Left ventricle myocardium inferior (tissue), 1 donor: ENCODE results near the gene C10orf90. TPM values are rescaled to one million over a fixed set of nuclear protein-coding genes. Genes with fewer than 3 reads are reported as not detected.

Source experiments
- DNase-seq: peaks from one replicate; pipeline ENCODE4 v3.0.0-alpha.2; 2020
- H3K27ac ChIP-seq: fragments of 200-600 bp; replicated peaks from 2 replicates; pipeline ENCODE4 v1.8.0; 2021
- H3K27me3 ChIP-seq: fragments of 200-600 bp; 2 replicates; pipeline ENCODE4 v1.8.0; 2021; ENCODE audit warnings: low read depth
- H3K36me3 ChIP-seq: fragments of 200-600 bp; 2 replicates; pipeline ENCODE4 v1.8.0; 2021
- H3K4me1 ChIP-seq: fragments of 200-600 bp; 2 replicates; pipeline ENCODE4 v1.8.0; 2021
- H3K4me3 ChIP-seq: fragments of 200-600 bp; 2 replicates; pipeline ENCODE4 v1.8.0; 2021; ENCODE audit warnings: mild to moderate bottlenecking, moderate library complexity
- H3K9me3 ChIP-seq: fragments of 200-600 bp; replicated peaks from 2 replicates; pipeline ENCODE4 v1.8.0; 2021
- intact Hi-C: fragments of 100-400 bp; cut with micrococcal nuclease; formaldehyde crosslinking; loops from one replicate; pipeline ENCODE4 v1.11.0; 2022
- total RNA-seq: library from RNA; stranded (reverse); fragmentation: NEBNext Ultra II Directional; extraction: Animal tissue kit (Norgen Biotek cat#: 25700); gene quantifications from one replicate; pipeline ENCODE4 v1.2.1, GENCODE V29; 2021
- TF ChIP-seq, protein P1 (sequence below): fragments of 200-600 bp; IDR thresholded peaks from 2 replicates; pipeline ENCODE4 v1.8.0; 2021; ENCODE audit warnings: antibody characterized with exemption, mild to moderate bottlenecking, borderline replicate concordance
- donor health status: DM: no; HTN: yes; CAD: no; lungs with severe emphysema.

The C10orf90 gene
- total RNA-seq, 1 donor from 2014 or later: not detected

DNA sequence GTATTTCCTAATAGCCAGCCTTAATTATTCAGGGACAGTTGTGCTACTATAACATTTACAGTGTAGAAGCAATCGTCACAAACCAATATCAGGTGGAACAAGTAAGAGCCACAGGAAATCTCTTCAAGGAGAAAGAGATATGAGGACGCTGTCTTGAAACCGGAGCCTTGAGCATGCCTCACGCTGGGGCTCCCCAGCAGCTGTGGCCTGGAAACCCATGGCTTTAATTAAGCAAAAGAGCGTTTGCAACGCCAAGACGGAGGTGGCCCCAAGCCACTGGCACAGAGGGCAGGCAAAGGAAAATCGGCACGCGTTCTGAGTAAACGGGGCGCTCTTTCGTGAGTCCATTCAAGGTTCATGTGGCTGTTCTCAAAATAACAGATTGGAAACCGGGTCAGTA is 84.4 kb downstream of the C10orf90 start:
- Histone ChIP-seq H3K9me3 (no peaks in the 10 kb centered on the region), H3K27ac (no peak overlapping the region), H3K4me1 (no peaks in the 10 kb centered on the region), H3K4me3 (no peak overlapping the region), H3K36me3 (no peaks in the 10 kb centered on the region), H3K27me3 (peaks cover 49% of the 10 kb centered on the region)
- TF ChIP-seq, protein P1, sequence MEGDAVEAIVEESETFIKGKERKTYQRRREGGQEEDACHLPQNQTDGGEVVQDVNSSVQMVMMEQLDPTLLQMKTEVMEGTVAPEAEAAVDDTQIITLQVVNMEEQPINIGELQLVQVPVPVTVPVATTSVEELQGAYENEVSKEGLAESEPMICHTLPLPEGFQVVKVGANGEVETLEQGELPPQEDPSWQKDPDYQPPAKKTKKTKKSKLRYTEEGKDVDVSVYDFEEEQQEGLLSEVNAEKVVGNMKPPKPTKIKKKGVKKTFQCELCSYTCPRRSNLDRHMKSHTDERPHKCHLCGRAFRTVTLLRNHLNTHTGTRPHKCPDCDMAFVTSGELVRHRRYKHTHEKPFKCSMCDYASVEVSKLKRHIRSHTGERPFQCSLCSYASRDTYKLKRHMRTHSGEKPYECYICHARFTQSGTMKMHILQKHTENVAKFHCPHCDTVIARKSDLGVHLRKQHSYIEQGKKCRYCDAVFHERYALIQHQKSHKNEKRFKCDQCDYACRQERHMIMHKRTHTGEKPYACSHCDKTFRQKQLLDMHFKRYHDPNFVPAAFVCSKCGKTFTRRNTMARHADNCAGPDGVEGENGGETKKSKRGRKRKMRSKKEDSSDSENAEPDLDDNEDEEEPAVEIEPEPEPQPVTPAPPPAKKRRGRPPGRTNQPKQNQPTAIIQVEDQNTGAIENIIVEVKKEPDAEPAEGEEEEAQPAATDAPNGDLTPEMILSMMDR: no peak
- intact Hi-C loops: no loop called here
- no peak for DNase-seq

GRCh38 chr10:126585249-126586017 is 85.1 kb downstream of the C10orf90 start:
- H3K4me3 ChIP-seq: no peak overlapping the region
- H3K27ac ChIP-seq: no peak overlapping the region
- H3K36me3 ChIP-seq: no peaks in the 10 kb centered on the region
- TF ChIP-seq, protein P1: no peak
- DNase-seq: no peak
- no peaks in the 10 kb centered on the region for H3K4me1 ChIP-seq
- peaks cover 49% of the 10 kb centered on the region for H3K27me3 ChIP-seq
- no peaks in the 10 kb centered on the region for H3K9me3 ChIP-seq
- intact Hi-C loops: no loop called here

GRCh38 chr10:126584836-126585235 is 85.7 kb downstream of the C10orf90 start:
- Histone ChIP-seq H3K4me1 (no peaks in the 10 kb centered on the region), H3K9me3 (no peaks in the 10 kb centered on the region), H3K36me3 (no peaks in the 10 kb centered on the region), H3K27me3 (peaks cover 49% of the 10 kb centered on the region), H3K27ac (no peak overlapping the region), H3K4me3 (no peak overlapping the region)
- TF ChIP-seq, protein P1: no peak
- no peak for DNase-seq
- intact Hi-C loops: no loop called here

DNA sequence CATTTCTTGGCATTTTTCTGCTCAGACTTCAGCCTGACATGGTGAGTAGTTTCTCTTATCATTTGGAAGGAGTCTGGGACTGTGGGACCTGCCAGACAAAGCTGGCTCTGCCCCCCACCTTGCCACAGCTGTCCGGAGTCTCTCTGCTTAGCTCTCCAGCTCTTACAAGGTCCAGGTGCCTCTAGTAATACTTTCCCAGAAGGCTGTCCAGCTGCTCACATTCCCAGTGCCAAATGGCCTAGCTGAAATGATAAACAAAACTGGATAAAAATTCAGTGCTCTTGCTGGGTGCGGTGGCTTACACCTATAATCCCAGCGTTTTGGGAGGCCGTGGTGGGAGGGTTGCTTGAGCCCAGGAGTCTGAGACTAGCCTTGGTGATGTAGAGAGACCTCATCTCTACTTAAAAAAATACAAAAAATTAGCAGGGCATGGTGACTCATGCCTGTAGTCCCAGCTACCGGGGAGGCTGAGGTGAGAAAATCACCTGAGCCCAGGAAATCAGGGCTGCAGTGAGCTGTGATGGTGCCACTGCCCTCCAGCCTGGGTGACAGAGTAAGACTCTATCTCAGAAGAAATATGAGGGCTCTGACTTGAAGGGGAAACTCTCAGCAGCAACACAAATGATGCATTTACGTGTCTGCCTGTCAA is 86.8 kb downstream of the C10orf90 start:
- no peaks in the 10 kb centered on the region for H3K36me3 ChIP-seq
- H3K9me3 ChIP-seq: no peaks in the 10 kb centered on the region
- peaks cover 49% of the 10 kb centered on the region for H3K27me3 ChIP-seq
- intact Hi-C loops: no loop called here
- H3K4me1 ChIP-seq: no peaks in the 10 kb centered on the region
- no peak overlapping the region for H3K27ac ChIP-seq
- TF ChIP-seq, protein P1: no peak
- H3K4me3 ChIP-seq: no peak overlapping the region
- DNase-seq: no peak

DNA sequence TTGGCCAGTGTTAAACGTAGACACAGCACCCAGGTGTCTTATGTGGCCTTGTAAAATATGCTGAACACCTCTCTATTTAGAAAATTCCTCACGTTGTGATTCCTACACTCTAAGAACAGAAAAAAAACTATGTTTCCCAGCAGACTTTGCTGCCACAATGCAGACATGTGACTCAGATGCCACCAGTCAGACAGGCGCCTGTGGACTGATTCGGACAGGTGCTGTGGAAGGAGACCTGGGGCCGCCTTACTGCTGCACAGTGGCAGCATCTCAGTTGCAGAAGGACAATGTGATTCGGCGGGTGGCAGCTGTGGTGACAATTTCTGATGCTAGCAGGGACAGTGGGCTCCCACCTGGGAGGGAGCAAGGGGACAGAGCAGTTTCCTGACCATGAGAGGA is 88.8 kb downstream of the C10orf90 start:
- intact Hi-C loops: no loop called here
- no peaks in the 10 kb centered on the region for H3K4me1 ChIP-seq
- DNase-seq: no peak

More for the DNA sequence above, 88.8 kb downstream of the C10orf90 start:
- Histone ChIP-seq H3K4me3 (no peak overlapping the region), H3K27ac (no peak overlapping the region), H3K9me3 (peaks cover 17% of the 10 kb centered on the region), H3K27me3 (peaks cover 35% of the 10 kb centered on the region), H3K36me3 (no peaks in the 10 kb centered on the region)
- TF ChIP-seq, protein P1: no peak
